GM12892 (cell line): ENCODE results near the gene LEAP2.

Source experiments
- POLR2A ChIP-seq: IDR thresholded peaks from 2 replicates; pipeline ENCODE4 v1.6.1; 2011; ENCODE audit warnings: low read depth, low read length, control low read depth
- POLR2AphosphoS5 ChIP-seq: IDR thresholded peaks from 2 replicates; pipeline ENCODE4 v1.6.1; 2011; ENCODE audit warnings: low read depth, low read length, control low read depth

- TF ChIP-seq POLR2AphosphoS5 (no peak), POLR2A (no peak)
These were observed 28.3 kb downstream of the LEAP2 start for GRCh38 chr5:132901730-132902129.
